NCI-H748 treated with DMSO at 0.1 percent for 48 hours (cell line): ENCODE results near the gene PAGR1.

Experiments used
- DNase-seq: peaks from one replicate; lab custom pipeline; 2025; lab: John Stamatoyannopoulos, UW

The PAGR1 gene

DNA sequence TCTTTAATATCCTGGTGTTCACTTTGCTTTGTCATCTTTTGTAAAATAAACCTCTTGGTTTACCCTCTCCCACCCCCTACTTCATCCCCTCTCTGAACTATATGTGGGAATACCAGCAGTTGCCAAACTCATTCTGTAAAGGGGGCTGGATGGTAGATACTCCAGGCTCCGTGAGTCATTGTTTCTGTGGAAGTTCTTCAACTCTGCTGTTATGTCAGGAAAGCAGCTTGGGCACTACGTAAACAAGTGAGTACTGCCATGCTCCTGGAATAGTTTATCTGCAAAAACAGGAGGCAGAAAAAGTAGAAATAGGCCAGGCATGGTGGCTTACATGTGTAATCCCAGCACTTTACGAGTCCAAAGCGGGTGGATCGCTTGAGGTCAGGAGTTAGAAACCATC is 21.9 kb downstream of the PAGR1 start:
- DNase-seq: no peak

DNA sequence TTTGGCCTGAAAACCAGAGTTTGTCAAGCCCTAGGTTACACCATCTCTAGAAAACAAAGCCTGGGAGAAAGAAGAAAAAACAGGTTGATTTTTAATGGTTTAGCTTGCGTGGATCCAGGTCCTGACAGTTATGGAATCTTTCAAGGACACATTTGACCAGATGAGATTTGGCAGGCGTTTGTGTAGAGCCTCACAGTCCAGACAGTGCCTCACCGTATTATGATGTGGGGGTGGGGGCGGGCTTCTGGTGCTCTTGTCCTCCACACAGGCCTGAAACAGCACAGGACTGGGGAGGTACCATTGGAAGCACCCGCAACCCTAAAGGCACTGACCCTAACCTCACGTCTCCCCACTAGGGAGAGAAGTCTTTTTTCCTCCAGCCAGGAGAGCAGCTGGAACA is 23.9 kb downstream of the PAGR1 start:
- no peak for DNase-seq

DNA sequence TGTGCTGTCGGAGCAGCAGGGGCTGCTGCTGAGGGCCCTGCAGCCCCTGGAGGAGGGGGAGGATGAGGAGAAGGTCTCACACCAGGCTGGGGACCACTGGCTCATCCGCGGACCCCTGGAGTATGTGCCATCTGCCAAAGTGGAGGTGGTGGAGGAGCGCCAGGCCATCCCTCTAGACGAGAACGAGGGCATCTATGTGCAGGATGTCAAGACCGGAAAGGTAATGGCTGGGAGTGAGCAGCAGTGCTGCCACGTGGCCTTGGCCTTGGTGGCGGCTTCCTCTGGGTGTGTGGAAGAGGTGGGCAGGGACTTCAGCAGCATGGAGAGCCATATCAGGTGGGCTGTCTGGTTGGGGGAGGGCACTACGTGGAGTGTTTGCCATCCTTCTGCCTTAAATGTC is 24.3 kb downstream of the PAGR1 start:
- no peak for DNase-seq

DNA sequence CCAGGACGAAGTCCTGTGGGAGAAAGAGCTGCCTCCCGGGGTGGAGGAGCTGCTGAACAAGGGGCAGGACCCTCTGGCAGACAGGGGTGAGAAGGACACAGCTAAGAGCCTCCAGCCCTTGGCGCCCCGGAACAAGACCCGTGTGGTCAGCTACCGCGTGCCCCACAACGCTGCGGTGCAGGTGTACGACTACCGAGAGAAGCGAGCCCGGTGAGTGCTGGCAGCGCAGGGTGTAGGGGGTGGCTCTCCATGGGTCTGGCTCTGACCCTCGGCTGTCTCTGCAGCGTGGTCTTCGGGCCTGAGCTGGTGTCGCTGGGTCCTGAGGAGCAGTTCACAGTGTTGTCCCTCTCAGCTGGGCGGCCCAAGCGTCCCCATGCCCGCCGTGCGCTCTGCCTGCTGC is 25.7 kb downstream of the PAGR1 start:
- DNase-seq: no peak

DNA sequence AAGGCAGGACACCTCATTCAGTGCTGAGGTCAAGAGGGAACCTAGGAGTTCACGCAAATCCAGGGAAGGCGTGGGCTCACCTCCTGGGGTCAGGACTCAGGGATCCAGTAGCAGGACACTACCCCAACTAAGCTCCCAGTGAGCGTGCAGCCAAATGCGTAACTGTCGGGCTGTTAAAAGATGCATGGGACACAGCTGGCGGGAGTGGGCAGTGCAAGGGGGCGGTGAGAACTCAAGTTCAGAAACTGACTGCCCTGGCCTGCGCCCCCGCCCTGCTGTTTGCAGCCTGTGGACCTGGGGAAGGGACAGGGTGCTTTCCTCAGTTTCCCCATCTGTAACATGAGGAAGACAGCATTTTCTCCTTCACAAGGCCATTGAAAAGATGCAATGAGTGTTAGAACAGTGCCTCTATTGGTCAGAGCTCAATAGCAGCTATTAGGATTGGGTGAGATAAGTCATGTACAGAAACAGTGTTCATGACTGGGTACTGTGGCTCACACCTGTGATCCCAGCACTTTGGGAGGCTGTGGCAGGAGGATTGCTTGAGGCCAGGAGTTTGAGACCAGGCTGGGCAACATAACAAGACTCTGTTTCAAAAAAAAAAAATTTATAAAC is 26.9 kb downstream of the PAGR1 start:
- DNase-seq: no peak

DNA sequence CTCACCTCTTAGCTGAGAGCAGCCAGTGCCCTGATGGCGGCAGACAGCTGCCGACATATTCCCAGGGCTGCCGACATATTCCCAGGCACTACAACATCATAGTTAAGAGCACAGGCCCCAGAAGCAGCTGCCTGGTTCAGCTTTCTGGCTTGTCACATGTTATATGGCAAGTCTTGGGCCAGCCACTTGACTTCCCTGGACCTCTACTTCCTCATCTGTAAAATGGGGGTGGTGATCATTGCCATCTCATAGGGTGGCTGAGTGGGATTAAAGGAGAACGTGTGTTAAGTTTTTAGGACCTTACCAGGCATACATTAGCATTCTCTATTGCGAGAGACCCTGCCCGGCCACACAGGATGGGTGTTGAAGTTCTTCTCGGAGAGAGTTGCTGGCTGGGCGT is 28.0 kb downstream of the PAGR1 start:
- DNase-seq: no peak

DNA sequence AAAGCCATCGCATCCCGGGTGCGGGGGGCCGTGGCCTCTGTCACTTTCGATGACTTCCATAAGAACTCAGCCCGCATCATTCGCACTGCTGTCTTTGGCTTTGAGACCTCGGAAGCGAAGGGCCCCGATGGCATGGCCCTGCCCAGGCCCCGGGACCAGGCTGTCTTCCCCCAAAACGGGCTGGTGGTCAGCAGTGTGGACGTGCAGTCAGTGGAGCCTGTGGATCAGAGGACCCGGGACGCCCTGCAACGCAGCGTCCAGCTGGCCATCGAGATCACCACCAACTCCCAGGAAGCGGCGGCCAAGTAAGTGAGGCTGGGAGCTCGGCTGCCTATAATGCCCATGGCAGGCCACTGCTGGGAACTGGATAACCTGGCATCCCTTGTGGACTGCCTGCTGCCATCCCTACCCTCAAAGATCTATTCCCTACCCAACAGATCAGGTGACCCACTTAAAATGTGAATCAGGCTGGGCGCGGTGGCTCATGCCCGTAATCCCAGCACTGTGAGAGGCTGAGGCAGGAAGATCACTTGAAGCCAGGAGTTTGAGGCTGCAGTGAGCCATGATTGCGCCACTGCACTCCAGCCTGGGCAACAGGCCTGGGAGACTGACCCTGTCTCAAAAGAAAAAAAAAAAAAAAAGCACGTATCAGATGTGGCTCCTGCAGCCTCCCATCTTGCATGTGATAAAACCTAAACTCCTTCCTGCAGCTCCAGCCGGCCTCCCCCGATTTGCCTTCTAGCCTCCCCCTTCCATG is 28.8 kb downstream of the PAGR1 start:
- DNase-seq: no peak

DNA sequence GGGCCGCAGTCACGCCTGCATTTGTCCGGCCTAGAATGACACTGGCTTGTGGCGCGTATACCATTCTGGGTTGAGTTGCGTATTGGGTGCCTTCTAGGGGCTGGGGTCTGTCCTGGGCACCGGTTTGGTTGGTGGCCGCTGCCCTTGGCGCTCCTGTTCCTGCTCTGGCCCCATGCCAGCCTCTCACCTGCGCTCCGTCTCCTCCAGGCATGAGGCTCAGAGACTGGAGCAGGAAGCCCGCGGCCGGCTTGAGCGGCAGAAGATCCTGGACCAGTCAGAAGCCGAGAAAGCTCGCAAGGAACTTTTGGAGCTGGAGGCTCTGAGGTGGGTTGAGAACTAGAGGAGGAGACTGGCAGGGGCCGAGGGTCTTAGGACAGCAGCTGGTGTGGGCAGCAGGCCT is 29.7 kb downstream of the PAGR1 start:
- no peak for DNase-seq

DNA sequence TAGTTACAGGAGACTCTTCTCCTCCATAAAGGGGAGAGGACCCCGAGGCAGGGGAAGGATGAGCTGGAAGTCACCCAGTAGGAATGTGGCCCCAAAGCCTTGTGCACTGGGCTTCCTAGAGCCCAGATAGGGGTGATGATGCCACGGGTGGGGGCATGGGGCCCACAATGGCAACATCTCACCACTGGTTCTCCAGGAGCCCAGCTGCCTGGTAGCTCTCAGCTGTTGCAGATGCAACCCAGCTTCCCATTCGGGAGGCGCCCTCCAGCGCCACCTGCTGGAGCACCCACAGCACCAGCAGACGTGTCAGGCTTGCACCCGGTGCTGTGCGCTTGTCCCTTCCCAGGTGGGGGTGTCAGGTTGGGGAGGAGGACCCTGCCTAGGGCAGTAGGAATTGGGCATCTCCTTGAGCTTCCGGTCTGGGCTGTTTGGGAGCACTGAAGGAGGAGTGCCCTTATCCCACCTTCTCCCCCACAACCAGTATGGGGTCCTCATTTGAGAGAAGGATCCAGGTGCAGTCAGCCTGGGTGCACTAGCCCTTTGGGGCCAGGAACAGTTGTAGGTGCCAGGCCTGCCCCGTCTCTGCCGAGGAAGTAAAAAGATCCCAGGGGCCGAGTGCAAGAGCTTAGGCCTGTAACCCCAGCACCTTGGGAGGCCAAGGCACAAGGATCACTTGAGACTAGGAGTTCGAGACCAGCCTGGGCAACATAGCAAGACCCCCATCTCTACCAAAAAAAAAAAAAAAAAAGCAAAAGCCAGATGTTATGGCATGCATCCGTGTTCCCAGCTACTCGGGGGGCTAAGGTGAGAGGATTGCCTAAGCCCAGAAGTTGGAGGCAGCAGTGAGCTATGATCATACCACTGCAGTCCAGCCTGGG is 32.7 kb downstream of the PAGR1 start:
- DNase-seq: peak; percentile 15

DNA sequence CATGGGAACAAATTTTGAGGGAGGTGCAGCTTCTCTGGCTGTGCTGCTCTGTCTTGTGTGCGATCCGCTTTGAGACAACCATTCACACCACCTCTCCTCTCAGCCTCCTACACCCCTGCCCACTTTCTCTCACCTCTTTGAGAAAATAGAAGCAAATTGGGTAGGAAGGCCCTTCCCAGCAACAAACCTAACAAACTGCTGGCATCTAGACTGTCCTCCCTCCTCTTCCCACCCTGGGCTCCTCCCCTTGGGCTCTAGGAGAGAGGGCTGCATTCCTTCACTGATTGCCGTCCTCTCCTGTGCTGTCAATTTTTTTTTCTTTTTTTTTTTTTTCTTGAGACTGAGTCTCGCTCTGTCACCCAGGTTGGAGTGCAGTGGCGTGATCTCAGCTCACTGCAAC is 33.6 kb downstream of the PAGR1 start:
- DNase-seq: no peak

DNA sequence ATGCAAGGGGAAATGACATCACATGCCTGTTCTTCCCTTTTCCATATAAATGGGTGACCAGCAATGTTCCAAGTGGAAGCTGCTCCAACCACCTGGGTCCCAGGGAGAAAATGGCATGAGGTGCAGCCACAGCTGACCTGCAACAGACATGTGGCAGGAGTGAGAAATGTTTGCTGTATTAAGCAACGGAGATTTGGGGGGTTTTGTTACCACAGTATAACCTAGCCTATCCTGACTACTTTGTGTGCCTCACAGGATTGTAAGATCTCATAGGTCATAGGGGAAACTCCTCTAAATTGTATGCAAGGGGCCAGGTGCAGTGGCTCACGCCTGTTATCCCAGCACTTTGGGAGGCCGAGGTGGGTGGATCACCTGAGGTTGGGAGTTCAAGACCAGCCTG is 35.0 kb downstream of the PAGR1 start:
- DNase-seq: no peak

DNA sequence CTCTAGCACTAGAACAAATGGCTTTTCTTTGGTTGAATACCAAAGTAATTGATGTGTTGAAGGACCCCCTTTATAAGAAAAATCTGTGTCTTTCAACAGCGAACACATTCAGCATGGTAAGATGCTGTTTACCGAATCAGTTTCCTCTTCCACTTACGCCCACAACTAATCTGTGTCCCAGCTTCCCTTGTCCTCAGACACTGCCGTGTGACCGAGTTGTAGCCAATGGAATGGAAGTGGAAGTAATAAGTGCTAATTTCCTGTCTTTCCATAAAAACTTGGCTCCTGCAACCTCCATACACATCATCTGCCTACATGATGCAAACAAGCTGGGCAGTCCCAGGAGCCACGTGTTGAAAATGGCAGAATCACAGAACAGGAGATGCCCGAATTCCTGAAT is 36.7 kb downstream of the PAGR1 start:
- no peak for DNase-seq

DNA sequence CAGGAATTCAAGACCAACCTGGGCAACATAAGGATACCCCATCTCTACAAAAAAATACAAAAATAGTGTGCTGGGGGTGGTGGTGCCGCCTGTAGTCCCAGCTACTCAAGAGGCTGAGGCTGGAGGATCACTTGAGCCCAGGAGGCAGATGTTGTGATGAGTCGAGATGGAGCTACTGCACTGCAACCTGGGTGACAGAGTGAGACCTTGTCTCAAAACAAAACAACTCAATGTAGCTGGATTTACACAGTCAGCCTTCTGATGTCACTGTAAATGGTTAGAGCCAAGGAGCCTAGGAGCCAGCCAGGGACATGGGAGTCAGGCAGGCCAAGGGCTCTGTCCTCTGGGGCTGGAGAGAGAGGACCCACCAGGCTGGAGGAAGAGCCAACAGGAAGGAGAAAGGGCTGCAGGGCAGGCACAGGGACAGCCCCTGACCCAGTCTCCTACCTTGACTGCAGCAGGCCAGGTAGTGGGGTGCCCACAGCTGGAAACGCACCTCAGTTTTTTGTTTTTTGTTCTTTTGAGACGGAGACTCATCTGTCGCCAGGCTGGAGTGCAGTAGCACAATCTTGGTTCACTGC is 38.7 kb downstream of the PAGR1 start:
- no peak for DNase-seq

DNA sequence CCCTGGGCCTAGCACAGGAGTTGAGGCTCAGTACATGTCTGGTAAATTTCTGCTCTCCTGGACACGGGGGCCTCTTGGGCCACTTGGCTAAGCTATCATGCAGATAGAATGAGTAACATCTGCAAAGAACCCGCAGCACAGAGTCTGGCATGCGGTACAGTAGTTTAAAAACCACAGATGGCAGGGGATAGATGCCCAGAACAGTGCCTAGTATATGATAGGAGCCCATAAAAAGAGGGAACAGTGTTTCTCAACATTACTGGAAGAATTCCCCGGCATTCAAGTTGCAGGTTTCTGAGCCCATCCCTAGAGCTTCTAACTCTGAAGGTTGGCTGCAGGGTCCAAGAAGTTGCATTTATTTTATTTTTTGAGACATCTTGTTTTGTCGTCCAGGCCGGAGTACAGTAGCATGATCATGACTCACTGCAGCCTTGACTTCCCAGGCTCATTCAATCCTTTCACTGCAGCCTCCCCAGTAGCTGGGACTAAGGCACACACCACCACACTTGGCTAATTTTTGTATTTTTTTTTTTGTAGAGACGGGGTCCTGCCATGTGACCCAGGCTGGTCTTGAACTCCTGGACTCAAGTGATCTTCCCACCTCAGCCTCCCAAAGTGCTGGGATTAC is 41.3 kb downstream of the PAGR1 start:
- no peak for DNase-seq

DNA sequence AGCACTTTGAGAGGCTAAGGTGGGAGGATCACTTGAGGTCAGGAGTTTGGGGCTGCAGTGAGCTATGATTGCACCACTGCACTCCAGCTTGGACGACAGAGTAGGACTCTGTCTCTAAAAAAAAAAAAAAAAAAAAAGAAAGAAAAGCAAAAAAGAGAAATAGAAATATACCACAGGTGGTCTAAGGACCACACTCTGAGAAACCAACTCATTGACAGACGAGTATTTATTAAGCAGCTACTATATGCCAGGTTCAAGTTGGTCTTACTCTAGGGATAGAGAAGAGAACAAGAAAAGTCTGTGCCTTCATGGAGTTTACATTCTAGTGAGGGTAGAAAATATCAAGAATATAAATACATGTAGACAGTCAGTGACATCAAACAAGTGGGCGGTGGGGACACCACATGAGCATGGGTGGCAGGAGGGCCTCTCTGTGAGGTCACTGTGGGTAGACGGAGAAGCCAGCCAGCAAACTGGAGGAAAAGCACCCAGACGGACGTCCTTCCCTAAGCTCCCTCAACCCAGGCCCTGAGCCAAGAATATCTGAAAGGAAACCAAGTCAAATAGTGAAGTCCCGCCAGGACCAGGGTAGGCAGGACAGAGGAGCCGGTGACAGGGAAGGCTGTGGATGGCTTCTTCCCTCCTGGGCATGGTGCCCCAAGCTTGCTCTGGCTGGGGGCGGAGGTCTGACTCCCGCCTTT is 42.3 kb downstream of the PAGR1 start:
- no peak for DNase-seq

DNA sequence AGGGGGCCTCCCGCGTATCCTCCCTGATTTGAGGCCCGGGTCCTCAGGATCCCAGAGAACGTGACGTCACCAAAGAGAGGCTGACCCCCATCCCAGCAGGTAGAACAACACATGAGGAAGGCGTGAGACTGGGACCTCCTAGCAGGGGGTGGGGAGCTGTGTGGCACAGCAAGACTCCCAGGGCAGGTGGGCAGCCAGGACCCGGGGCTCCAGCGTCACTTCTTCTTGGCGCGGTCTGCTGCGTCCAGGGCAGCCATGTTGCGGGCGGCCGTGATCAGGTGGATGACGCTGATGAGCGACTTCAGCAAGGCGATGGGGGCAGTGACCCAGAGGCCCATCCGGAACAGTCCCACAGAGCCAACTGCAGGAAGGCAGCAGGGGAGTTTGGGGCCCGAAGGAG is 43.0 kb downstream of the PAGR1 start:
- no peak for DNase-seq

DNA sequence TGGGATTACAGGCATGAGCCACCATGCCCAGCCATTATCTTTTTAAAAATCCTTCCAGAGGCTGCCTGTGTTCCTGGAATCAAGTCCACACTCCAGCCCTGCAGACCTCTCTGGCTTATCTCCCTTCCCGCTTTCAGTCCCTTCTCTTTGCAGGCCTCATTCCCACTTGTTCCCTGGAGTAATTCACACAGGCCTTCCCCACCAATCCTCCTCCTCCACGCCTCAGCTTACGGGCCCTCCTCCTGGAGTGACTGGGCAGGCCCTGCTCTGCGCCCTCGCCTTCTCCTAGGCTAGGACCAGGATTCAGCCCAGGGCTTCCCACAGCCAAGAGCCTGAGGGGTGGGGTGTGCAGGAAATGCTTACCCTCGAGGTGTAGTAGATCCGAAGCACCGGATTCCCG is 44.3 kb downstream of the PAGR1 start:
- DNase-seq: no peak

DNA sequence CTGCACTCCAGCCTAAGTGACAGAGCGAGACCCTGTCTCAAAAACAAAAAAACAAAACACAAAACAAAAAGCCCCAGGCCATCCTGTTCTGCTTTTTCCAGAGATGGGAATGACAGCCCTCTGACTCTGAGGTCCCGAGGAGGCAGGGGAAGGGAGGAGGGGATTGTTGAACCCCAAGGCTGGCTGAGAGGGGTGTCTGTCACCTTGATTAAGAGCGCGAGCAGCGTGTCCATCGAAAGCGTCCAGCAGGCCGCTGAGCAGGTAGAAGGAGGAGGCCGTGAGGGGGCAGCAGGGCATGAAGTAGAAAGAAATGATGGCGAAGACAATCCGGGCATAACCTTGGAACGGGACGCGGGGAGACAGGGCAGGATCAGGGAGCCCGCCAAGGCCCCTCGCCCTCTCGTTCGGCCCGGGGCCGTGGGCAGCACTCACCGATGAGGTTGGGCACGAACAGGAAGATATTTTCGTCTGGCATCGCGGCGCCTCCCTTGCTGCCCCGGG is 46.5 kb downstream of the PAGR1 start:
- no peak for DNase-seq

DNA sequence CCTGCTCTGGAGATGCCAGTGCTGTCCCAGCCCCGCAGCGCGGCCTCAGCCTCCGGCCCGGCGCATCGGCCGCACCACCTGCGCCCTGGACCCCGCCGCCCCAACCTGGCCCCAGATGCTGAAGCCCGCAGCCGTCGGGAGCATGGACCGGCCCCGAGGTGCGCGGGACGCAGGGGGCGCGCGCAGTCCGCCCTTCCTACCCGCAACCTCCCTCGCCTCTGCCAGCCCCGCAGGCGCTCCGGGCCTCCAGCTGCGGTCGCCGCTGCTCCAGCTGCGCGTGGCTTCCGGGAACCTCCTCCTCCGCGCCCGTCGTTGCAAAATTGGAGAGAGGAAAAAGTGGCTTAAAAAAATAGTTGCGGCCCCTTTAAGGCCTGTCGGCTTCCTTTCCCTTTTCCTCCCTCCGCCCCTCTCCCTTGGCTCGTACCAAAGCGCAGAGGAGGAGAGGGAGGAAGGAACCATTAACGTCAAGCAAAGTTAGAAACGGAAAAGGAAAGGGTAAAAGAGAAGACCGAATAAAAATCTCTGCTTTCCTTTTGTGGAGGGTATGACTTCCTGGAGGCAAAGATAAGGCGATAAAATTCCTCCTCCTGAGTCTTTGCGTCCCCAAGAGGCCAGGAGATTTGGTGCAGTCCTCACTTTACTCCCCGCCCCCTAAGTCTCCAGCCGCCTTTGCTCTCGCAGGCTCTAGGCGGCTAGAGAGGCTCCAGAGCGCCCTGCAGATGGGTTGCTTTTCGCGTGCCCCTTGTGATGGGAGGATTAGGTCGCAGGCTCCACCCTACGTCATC is 47.1 kb downstream of the PAGR1 start, which contains the start of gene CDIPT:
TSS of gene CDIPT (minus strand) at position 343 of the 785 bp plus-strand sequence. CDS start 369 bp downstream, outside the sequence.
- DNase-seq: peak; percentile 69

DNA sequence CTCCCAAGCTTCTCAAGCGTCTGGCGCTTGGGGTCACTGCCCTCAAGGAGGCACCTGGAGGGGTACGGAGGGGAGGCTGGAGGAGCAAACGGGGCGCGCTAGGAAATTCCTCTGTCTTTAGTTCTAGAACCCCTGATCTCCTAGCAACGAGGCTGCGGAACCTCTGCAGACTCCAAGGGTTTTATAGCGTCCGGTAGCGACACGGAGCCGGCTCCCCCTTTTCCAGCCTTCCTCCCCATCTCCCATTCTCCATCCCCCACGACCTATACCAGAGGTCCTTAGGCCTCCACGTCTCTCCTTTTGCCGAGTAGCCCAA is 47.7 kb downstream of the PAGR1 start:
- no peak for DNase-seq

DNA sequence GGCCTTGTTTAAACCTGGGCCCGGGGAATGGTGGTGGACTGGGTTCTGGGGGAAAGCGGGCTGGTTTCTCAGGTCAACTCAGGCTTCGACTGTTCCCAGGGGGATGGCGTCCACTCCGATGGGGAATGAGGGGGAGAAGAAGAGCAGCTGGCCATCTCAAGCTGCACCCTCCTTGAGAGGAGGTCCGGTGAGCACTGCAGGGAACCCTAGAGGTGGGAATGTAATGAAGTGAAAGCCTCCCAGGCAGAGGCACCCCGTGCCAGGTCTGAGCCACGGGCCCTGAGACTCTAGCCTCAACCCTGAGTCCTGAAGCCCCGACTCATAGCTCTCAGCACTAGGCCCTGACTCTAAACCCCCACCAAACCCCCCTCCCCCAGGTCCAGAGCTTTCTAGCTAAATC is 48.3 kb downstream of the PAGR1 start:
- no peak for DNase-seq
